ENCODE data around the gene GALNT5. TPM values are rescaled to one million over a fixed set of nuclear protein-coding genes. Genes with fewer than 3 reads are reported as not detected.

GALNT5 gene
- total and polyA plus RNA-seq, 7 donors = under 0.01 to 9.4 (median 2.4) TPM; not detected in 1

GRCh38 chr2:157304811-157305722 is 47.6 kb downstream of the GALNT5 start:
- H3K27me3 ChIP-seq = peaks cover 0 to 4% (median 0%) of the 10 kb centered on the region in 3 donors
- H3K9me3 ChIP-seq = no peaks in the 10 kb centered on the region
- no peaks in the 10 kb centered on the region for H3K36me3 ChIP-seq
- no peaks in the 10 kb centered on the region for H3K4me1 ChIP-seq
- 30 to 42% methylated on average over 3 of the region's 3 CpGs for WGBS, 2 donors
- intact Hi-C loops (cut with DNase I) = no loop called here
- DNase-seq = no peak
- TF ChIP-seq POLR2A (IDR thresholded peaks at IDR 0.05) = no peak
- TF ChIP-seq, protein P1, sequence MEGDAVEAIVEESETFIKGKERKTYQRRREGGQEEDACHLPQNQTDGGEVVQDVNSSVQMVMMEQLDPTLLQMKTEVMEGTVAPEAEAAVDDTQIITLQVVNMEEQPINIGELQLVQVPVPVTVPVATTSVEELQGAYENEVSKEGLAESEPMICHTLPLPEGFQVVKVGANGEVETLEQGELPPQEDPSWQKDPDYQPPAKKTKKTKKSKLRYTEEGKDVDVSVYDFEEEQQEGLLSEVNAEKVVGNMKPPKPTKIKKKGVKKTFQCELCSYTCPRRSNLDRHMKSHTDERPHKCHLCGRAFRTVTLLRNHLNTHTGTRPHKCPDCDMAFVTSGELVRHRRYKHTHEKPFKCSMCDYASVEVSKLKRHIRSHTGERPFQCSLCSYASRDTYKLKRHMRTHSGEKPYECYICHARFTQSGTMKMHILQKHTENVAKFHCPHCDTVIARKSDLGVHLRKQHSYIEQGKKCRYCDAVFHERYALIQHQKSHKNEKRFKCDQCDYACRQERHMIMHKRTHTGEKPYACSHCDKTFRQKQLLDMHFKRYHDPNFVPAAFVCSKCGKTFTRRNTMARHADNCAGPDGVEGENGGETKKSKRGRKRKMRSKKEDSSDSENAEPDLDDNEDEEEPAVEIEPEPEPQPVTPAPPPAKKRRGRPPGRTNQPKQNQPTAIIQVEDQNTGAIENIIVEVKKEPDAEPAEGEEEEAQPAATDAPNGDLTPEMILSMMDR (IDR thresholded peaks at IDR 0.05) = no peak
- TF ChIP-seq EP300 (IDR thresholded peaks at IDR 0.05) = no peak
- TF ChIP-seq POLR2AphosphoS5 (IDR thresholded peaks at IDR 0.05) = no peak
- H3K27ac ChIP-seq = no peak overlapping the region
- no peak overlapping the region for H3K4me3 ChIP-seq

DNA sequence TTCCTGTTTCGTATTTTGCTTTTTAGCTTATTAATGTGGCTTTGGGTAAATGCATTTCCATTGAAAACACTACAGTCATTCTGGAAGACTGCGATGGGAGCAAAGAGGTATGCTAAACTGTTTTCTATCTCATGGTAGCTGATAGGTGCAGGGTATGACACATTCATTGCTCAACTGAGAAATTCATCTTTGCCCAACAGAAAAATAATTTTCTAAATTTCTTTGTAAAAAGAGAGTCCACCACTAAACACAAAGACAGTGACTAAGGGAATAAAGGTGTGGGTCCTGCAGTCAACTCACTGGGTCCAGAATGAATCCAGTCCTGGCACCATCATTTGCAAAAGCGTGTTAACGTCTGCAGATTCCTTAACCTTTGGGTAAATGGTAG is 48.2 kb downstream of the GALNT5 start:
- no peak for DNase-seq
- Histone ChIP-seq H3K9me3 (no peaks in the 10 kb centered on the region), H3K4me3 (no peak overlapping the region), H3K27me3 (peaks cover 0 to 4% (median 0%) of the 10 kb centered on the region in 3 donors), H3K27ac (no peak overlapping the region), H3K4me1 (no peaks in the 10 kb centered on the region), H3K36me3 (no peaks in the 10 kb centered on the region)
- WGBS, 2 donors = 82 to 85% methylated on average over 4 of the region's 4 CpGs
- intact Hi-C loops (cut with DNase I) = no loop called here
- TF ChIP-seq POLR2A (IDR thresholded peaks at IDR 0.05) = no peak
- no peak for TF ChIP-seq EP300 (IDR thresholded peaks at IDR 0.05)
- TF ChIP-seq, protein P1 (IDR thresholded peaks at IDR 0.05) = no peak
- no peak for TF ChIP-seq POLR2AphosphoS5 (IDR thresholded peaks at IDR 0.05)

DNA sequence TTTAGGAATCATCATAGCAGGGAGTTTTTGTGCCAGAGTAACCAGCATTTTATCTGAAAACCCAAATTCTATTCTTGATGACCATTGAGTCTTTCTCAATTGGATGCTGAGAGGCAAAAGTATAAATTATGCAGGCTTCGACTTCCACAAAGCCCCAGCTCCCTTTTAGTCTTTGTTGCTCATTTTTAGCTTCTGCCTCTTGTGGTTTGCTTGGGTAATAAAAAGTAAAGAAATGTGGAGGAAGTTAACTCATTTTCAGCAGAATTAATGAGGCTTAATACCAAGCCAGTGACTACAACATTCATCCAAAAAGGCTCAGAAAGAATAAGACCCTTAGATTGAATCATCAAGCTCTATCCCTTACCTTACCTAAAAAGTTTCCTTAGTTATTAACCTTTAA is 49.5 kb downstream of the GALNT5 start:
- 26 to 88% methylated on average over 1 of the region's 1 CpG for WGBS, 2 donors
- no peaks in the 10 kb centered on the region for H3K4me1 ChIP-seq
- intact Hi-C loops (cut with DNase I) = no loop called here

GRCh38 chr2:157309878-157310277 is 52.4 kb downstream of the GALNT5 start:
- Histone ChIP-seq H3K4me1 (no peaks in the 10 kb centered on the region), H3K27me3 (no peaks in the 10 kb centered on the region), H3K4me3 (no peak overlapping the region), H3K9me3 (no peaks in the 10 kb centered on the region), H3K36me3 (no peaks in the 10 kb centered on the region), H3K27ac (no peak overlapping the region)
- WGBS, 2 donors = 84 to 92% methylated on average over 2 of the region's 2 CpGs
- intact Hi-C loops (cut with DNase I) = no loop called here
- no peak for DNase-seq
- no peak for TF ChIP-seq POLR2A (IDR thresholded peaks at IDR 0.05)
- TF ChIP-seq EP300 (IDR thresholded peaks at IDR 0.05) = no peak
- TF ChIP-seq POLR2AphosphoS5 (IDR thresholded peaks at IDR 0.05) = no peak
- TF ChIP-seq, protein P1 (IDR thresholded peaks at IDR 0.05) = no peak

More for the DNA sequence above, 49.5 kb downstream of the GALNT5 start:
- TF ChIP-seq EP300 (IDR thresholded peaks at IDR 0.05) = no peak
- no peak for TF ChIP-seq POLR2A (IDR thresholded peaks at IDR 0.05)
- TF ChIP-seq, protein P1 (IDR thresholded peaks at IDR 0.05) = no peak
- no peak for TF ChIP-seq POLR2AphosphoS5 (IDR thresholded peaks at IDR 0.05)
- DNase-seq = no peak
- H3K9me3 ChIP-seq = no peaks in the 10 kb centered on the region
- no peak overlapping the region for H3K4me3 ChIP-seq
- H3K27me3 ChIP-seq = peaks cover 0 to 4% (median 0%) of the 10 kb centered on the region in 3 donors
- no peak overlapping the region for H3K27ac ChIP-seq
- no peaks in the 10 kb centered on the region for H3K36me3 ChIP-seq

Measured in sigmoid colon (tissue), 7 donors.